GM12878 (cell line): ENCODE measurements around the gene CNN3. TPM values are rescaled to one million over a fixed set of nuclear protein-coding genes. Genes with fewer than 3 reads are reported as not detected.

ENCODE experiments used
- ATAC-seq: fragments of 200-7000 bp; cut with Tn5 transposase; 3 replicates; pipeline ENCODE4 v1.9.1; 2020; ENCODE audit warnings: mild to moderate bottlenecking, moderate library complexity
- BruUV-seq: library from RNA; stranded (reverse); fragments of 400-500 nt; replicated peaks from 2 replicates; lab custom pipeline; 2021; lab: Mats Ljungman, UMichigan
- CTCF ChIA-PET: fragments of 300-600 bp; sonication (Branson Sonifier 250); formaldehyde crosslinking; extraction: SDS; loops from one replicate; lab custom pipeline; 2021; ENCODE audit warnings: inconsistent platforms; lab: Yijun Ruan, JAX
- POLR2A ChIA-PET: fragments of 350-600 bp; formaldehyde crosslinking; extraction: SDS; loops from one replicate; lab custom pipeline; 2021; ENCODE audit warnings: inconsistent platforms; lab: Charles Lee
- RAD21 ChIA-PET: fragments of 300-600 bp; sonication (Branson Sonifier 250); formaldehyde crosslinking; loops from one replicate; lab custom pipeline; 2023; ENCODE audit warnings: antibody characterized with exemption; ENCODE audit not compliant: unreplicated experiment; lab: Charles Lee
- SMC1A ChIA-PET: fragments of 300-600 bp; sonication (Branson Sonifier 250); formaldehyde crosslinking; loops from one replicate; lab custom pipeline; 2023; ENCODE audit not compliant: unreplicated experiment, uncharacterized antibody; lab: Charles Lee
- DNase-seq: peaks from one replicate; pipeline ENCODE4 v3.0.0-alpha.2; 2011; ENCODE audit warnings: low read depth, low spot score
- FAIRE-seq: peaks from 3 replicates; lab custom pipeline; 2011; peaks lifted over from hg19 to GRCh38; lab: Jason Lieb, UNC
- H2AFZ ChIP-seq: 2 replicates; pipeline ENCODE4 v1.6.0; 2011; ENCODE audit warnings: low read depth, low read length, control low read depth; ENCODE audit not compliant: control insufficient read depth
- H3K27ac ChIP-seq: 2 replicates; pipeline ENCODE4 v1.5.1; 2011; ENCODE audit warnings: control low read depth; ENCODE audit not compliant: control insufficient read depth, insufficient read depth
- H3K27me3 ChIP-seq, 2 experiments: replicated peaks in 1 of 2; 2 replicates each; pipeline versions ENCODE4 v1.6.0 to v1.6.1; 2011; ENCODE audit warnings: low read length in 1 of 2; ENCODE audit not compliant: control insufficient read depth in 2 of 2, insufficient read depth in 2 of 2
- H3K36me3 ChIP-seq, 2 experiments: 2 replicates each; pipeline ENCODE4 v1.5.1; 2011; ENCODE audit warnings: low read length in 1 of 2; ENCODE audit not compliant: control insufficient read depth in 2 of 2, insufficient read depth in 2 of 2
- H3K4me1 ChIP-seq: 2 replicates; pipeline ENCODE4 v1.6.1; 2011; ENCODE audit warnings: mild to moderate bottlenecking, low read length, moderate library complexity, mixed read lengths; ENCODE audit not compliant: control insufficient read depth, insufficient read depth
- H3K4me2 ChIP-seq: 2 replicates; pipeline ENCODE4 v1.6.0; 2011; ENCODE audit warnings: control low read depth; ENCODE audit not compliant: control insufficient read depth, insufficient read depth
- H3K4me3 ChIP-seq: fragments of 200-600 bp; sonication (generic); 2 replicates; pipeline ENCODE4 v1.5.1; 2016
- H3K79me2 ChIP-seq: 2 replicates; pipeline ENCODE4 v1.6.0; 2011; ENCODE audit warnings: low read length; ENCODE audit not compliant: control insufficient read depth, insufficient read depth
- H3K9ac ChIP-seq: 2 replicates; pipeline ENCODE4 v1.8.0; 2011; ENCODE audit warnings: low read length, control low read depth, mixed read lengths; ENCODE audit not compliant: control insufficient read depth, insufficient read depth
- H3K9me3 ChIP-seq: replicated peaks from 3 replicates; pipeline ENCODE4 v1.5.1; 2011; ENCODE audit warnings: mild to moderate bottlenecking, low read length; ENCODE audit not compliant: control insufficient read depth, insufficient read depth
- H4K20me1 ChIP-seq: 2 replicates; pipeline ENCODE4 v1.6.0; 2011; ENCODE audit not compliant: control insufficient read depth, insufficient read depth
- IKZF1 ChIP-seq: fragments of 450-650 bp; conservative IDR thresholded peaks from 2 replicates; pipeline ENCODE4 v1.6.1; 2017; ENCODE audit warnings: antibody characterized with exemption, mild to moderate bottlenecking
- IRF4 ChIP-seq: IDR thresholded peaks from 2 replicates; pipeline ENCODE4 v1.6.1; 2011; ENCODE audit warnings: low read depth, low read length
- PAX5 ChIP-seq: IDR thresholded peaks from 2 replicates; pipeline ENCODE4 v1.6.1; 2011; ENCODE audit warnings: low read depth, low read length, borderline replicate concordance
- PKNOX1 ChIP-seq: fragments of 450-650 bp; IDR thresholded peaks from 2 replicates; pipeline ENCODE4 v1.6.1; 2016; ENCODE audit warnings: mild to moderate bottlenecking
- POLR2A ChIP-seq: IDR thresholded peaks from 2 replicates; pipeline ENCODE4 v1.6.1; 2011; ENCODE audit warnings: low read depth, mild to moderate bottlenecking, low read length
- RB1 ChIP-seq: fragments of 450-650 bp; formaldehyde crosslinking; IDR thresholded peaks from 2 replicates; pipeline ENCODE4 v1.6.1; 2017; ENCODE audit warnings: mild to moderate bottlenecking, borderline replicate concordance
- RBBP5 ChIP-seq: fragments of 200-600 bp; sonication (generic); conservative IDR thresholded peaks from 2 replicates; pipeline ENCODE4 v1.6.1; 2016
- SMARCA5 ChIP-seq: fragments of 450-650 bp; IDR thresholded peaks from 2 replicates; pipeline ENCODE4 v1.6.1; 2017; ENCODE audit warnings: mild to moderate bottlenecking
- ZBED1 ChIP-seq: IDR thresholded peaks from 2 replicates; pipeline ENCODE4 v1.6.1; 2016; ENCODE audit warnings: borderline replicate concordance
- ZNF207 ChIP-seq: fragments of 450-650 bp; IDR thresholded peaks from 2 replicates; pipeline ENCODE4 v1.6.1; 2014; ENCODE audit warnings: antibody characterized with exemption, mild to moderate bottlenecking, borderline replicate concordance
- ZNF274 ChIP-seq: IDR thresholded peaks from one replicate; pipeline ENCODE4 v1.8.0; 2011; ENCODE audit not compliant: insufficient read length, insufficient read depth
- ZNF592 ChIP-seq: fragments of 450-650 bp; IDR thresholded peaks from 2 replicates; pipeline ENCODE4 v1.6.1; 2017; ENCODE audit warnings: mild to moderate bottlenecking, moderate library complexity
- WGBS: methylation state at CpG from one replicate; pipeline ENCODE4 v1.1.6; 2016; ENCODE audit warnings: low lambda C conversion rate; ENCODE audit not compliant: insufficient replicate concordance, insufficient coverage; ENCODE audit errors: missing lambda C conversion rate; 5-methylcytosine and 5-hydroxymethylcytosine counted together
- in situ Hi-C: fragments of 300-500 bp; cut with MboI; formaldehyde crosslinking; loops from 9 replicates; pipeline ENCODE4 v1.14.3; 2018; ENCODE audit warnings: mixed read lengths
- intact Hi-C: fragments of 100-400 bp; cut with micrococcal nuclease; formaldehyde crosslinking; loops from one replicate; pipeline ENCODE4 v1.14.2; 2022; ENCODE audit not compliant: unreplicated experiment
- polyA plus RNA-seq, 11 experiments: library from polyadenylated mRNA; depleted of rRNA in 4 of 11; unstranded in 6 of 11; stranded (reverse) in 5 of 11; fragments of >200 nt; fragmentation: Nextera tagmentation in 4 of 11; fragmentation: Illumina TruSeq in 1 of 11; extraction: Ambion mirVana in 4 of 11; extraction: Trizol in 1 of 11; gene quantifications; 1 replicate in 1 of 11; 2 replicates in 10 of 11; pipeline versions ENCODE4 v1.2.1 to v1.2.3, GENCODE V29; 2011 to 2016; ENCODE audit warnings: inconsistent platforms in 2 of 11, missing spikeins in 2 of 11, low read depth in 1 of 11
- total RNA-seq, 4 experiments: library from RNA; depleted of rRNA in 3 of 4; stranded (reverse); fragments of >200 nt in 3 of 4; fragmentation: Illumina TruSeq in 1 of 4; extraction: Trizol in 1 of 4; gene quantifications; 2 replicates each; pipeline versions ENCODE4 v1.2.1 to v1.2.3, GENCODE V29; 2013 to 2021

CNN3 gene
- total and polyA plus RNA-seq, 10 of the 15 experiments (the other 5 are each of a cell fraction or from before 2014, with no cell fraction given) = 0.20 to 48.4 (median 34.3) TPM

- no peak overlapping the region for H3K4me3 ChIP-seq
- POLR2A ChIA-PET = no interaction called here
- H3K4me2 ChIP-seq = no peak overlapping the region
- in situ Hi-C loops (no loop called here), intact Hi-C loops (no loop called here)
- RAD21 ChIA-PET = no interaction called here
- no peak overlapping the region for H3K27ac ChIP-seq
- no peak for DNase-seq
- SMC1A ChIA-PET = no interaction called here
- H2AFZ ChIP-seq = no peak overlapping the region
- no peak for FAIRE-seq
- TF ChIP-seq IRF4 (no peak), POLR2A (no peak), PKNOX1 (no peak), ZBED1 (no peak), PAX5 (no peak), ZNF592 (no peak), SMARCA5 (no peak), ZNF274 (no peak), RB1 (no peak), ZNF207 (no peak), RBBP5 (no peak), IKZF1 (no peak)
- TF ChIP-seq, all 136 proteins: peak for 0
- 51% methylated on average over 6 of the region's 6 CpGs for WGBS
- H3K9me3 ChIP-seq = no peaks in the 10 kb centered on the region
- H3K9ac ChIP-seq = no peak overlapping the region
- H3K79me2 ChIP-seq = no peaks in the 10 kb centered on the region
- BruUV-seq = no TSS peak
- ATAC-seq = no peak
- no peaks in the 10 kb centered on the region for H4K20me1 ChIP-seq
- CTCF ChIA-PET = no interaction called here
- H3K36me3 ChIP-seq = no peaks in the 10 kb centered on the region
- H3K4me1 ChIP-seq = no peaks in the 10 kb centered on the region
- H3K27me3 ChIP-seq = no peaks in the 10 kb centered on the region
Measured at GRCh38 chr1:94884106-94884505, 42.8 kb downstream of the CNN3 start.
